Endothelial cell of umbilical vein (primary cell): ENCODE results near the gene GNAQ. TPM values are rescaled to one million over a fixed set of nuclear protein-coding genes. Genes with fewer than 3 reads are reported as not detected.

Source experiments
- BruUV-seq: library from RNA; stranded (reverse); fragments of 400-500 nt; replicated peaks from 2 replicates; lab custom pipeline; 2021; lab: Mats Ljungman, UMichigan
- CTCF ChIA-PET: fragments of 300-600, 350-600 bp; sonication (Branson Sonifier 250); formaldehyde crosslinking; loops from one replicate; lab custom pipeline; 2021; ENCODE audit warnings: antibody characterized with exemption, inconsistent platforms; lab: Charles Lee
- POLR2A ChIA-PET: fragments of 300-600, 350-600 bp; sonication (Branson Sonifier 250); formaldehyde crosslinking; loops from one replicate; lab custom pipeline; 2021; ENCODE audit warnings: antibody characterized with exemption, inconsistent platforms; lab: Charles Lee
- DNase-seq: peaks from one replicate; pipeline ENCODE4 v3.0.0-alpha.2; 2011; ENCODE audit warnings: low read depth, low spot score
- FAIRE-seq: peaks from 2 replicates; lab custom pipeline; 2011; peaks lifted over from hg19 to GRCh38; lab: Jason Lieb, UNC
- H2AFZ ChIP-seq: 2 replicates; pipeline ENCODE4 v1.6.0; 2012; ENCODE audit warnings: low read depth, low read length, control low read depth, inconsistent platforms
- H3K27ac ChIP-seq: 2 replicates; pipeline ENCODE4 v1.5.1; 2011; ENCODE audit warnings: low read depth, mild to moderate bottlenecking, control low read depth, low read length, moderate library complexity; ENCODE audit not compliant: insufficient read depth
- H3K27me3 ChIP-seq, 2 experiments: 2 replicates each; pipeline versions ENCODE4 v1.6.0 to v1.6.1; 2011; ENCODE audit warnings: low read length in 2 of 2, mixed read lengths in 1 of 2; ENCODE audit not compliant: control insufficient read depth in 2 of 2, insufficient read depth in 2 of 2
- H3K36me3 ChIP-seq, 2 experiments: 2 replicates in 1 of 2; 3 replicates in 1 of 2; pipeline ENCODE4 v1.5.1; 2011; ENCODE audit warnings: low read length in 2 of 2, mild to moderate bottlenecking in 1 of 2, moderate library complexity in 1 of 2; ENCODE audit not compliant: control insufficient read depth in 2 of 2, insufficient read depth in 2 of 2; ENCODE audit errors: extremely low read depth in 1 of 2
- H3K4me1 ChIP-seq: 3 replicates; pipeline ENCODE4 v1.5.1; 2011; ENCODE audit warnings: mild to moderate bottlenecking, low read length; ENCODE audit not compliant: control insufficient read depth, insufficient read depth; ENCODE audit errors: extremely low read depth
- H3K4me2 ChIP-seq: 2 replicates; pipeline ENCODE4 v1.6.1; 2011; ENCODE audit warnings: low read length, control low read depth, mixed read lengths; ENCODE audit not compliant: insufficient read depth
- H3K4me3 ChIP-seq, 3 experiments: fragments of 200-600 bp in 1 of 3; sonication (generic), shearing (Covaris generic) in 1 of 3; replicated peaks in 1 of 3; 2 replicates each; pipeline ENCODE4 v1.5.1; 2011 to 2016; ENCODE audit warnings: control low read depth in 3 of 3, low read length in 3 of 3, mild to moderate bottlenecking in 2 of 3, inconsistent platforms in 1 of 3, low read depth in 1 of 3, moderate library complexity in 1 of 3; ENCODE audit not compliant: insufficient read depth in 1 of 3
- H3K79me2 ChIP-seq: 2 replicates; pipeline ENCODE4 v1.6.0; 2012; ENCODE audit warnings: low read length, inconsistent platforms; ENCODE audit not compliant: control insufficient read depth, insufficient read depth
- H3K9ac ChIP-seq: replicated peaks from 2 replicates; pipeline ENCODE3; 2011; ENCODE audit warnings: low read length, control low read depth; ENCODE audit not compliant: insufficient read depth; ENCODE audit errors: extremely low read depth
- H3K9me1 ChIP-seq: replicated peaks from 3 replicates; pipeline ENCODE4 v1.6.0; 2011; ENCODE audit warnings: mild to moderate bottlenecking, low read length; ENCODE audit not compliant: control insufficient read depth, insufficient read depth; ENCODE audit errors: extremely low read depth
- H3K9me3 ChIP-seq: replicated peaks from 2 replicates; pipeline ENCODE4 v1.5.1; 2012; ENCODE audit warnings: low read length, inconsistent platforms; ENCODE audit not compliant: control insufficient read depth, insufficient read depth
- H4K20me1 ChIP-seq: replicated peaks from 2 replicates; pipeline ENCODE3; 2011; ENCODE audit warnings: mild to moderate bottlenecking, low read length; ENCODE audit not compliant: control insufficient read depth, insufficient read depth; ENCODE audit errors: extremely low read depth
- EZH2 ChIP-seq: IDR thresholded peaks from 2 replicates; pipeline ENCODE4 v1.6.1; 2012; ENCODE audit warnings: borderline replicate concordance, low read depth, mild to moderate bottlenecking, moderate library complexity, low read length, inconsistent platforms; ENCODE audit not compliant: severe bottlenecking
- JUN ChIP-seq: IDR thresholded peaks from 2 replicates; pipeline ENCODE4 v1.6.1; 2011; ENCODE audit warnings: borderline replicate concordance, low read depth; ENCODE audit not compliant: insufficient read length, insufficient read depth
- MAX ChIP-seq: IDR thresholded peaks from 2 replicates; pipeline ENCODE4 v1.6.1; 2011; ENCODE audit not compliant: insufficient read depth, insufficient read length
- MYC ChIP-seq: IDR thresholded peaks from one replicate; pipeline ENCODE4 v1.6.1; 2011; ENCODE audit warnings: mild to moderate bottlenecking, low read depth, low read length
- POLR2A ChIP-seq: IDR thresholded peaks from 2 replicates; pipeline ENCODE4 v1.6.1; 2012; ENCODE audit warnings: low read depth, mild to moderate bottlenecking, control low read depth, low read length
- POLR2AphosphoS5 ChIP-seq: IDR thresholded peaks from 2 replicates; pipeline ENCODE4 v1.6.1; 2012; ENCODE audit warnings: low read depth, mild to moderate bottlenecking, control low read depth, low read length, moderate library complexity; ENCODE audit not compliant: insufficient read depth
- dilution Hi-C: fragments of 300-500 bp; cut with MboI; formaldehyde crosslinking; loops from one replicate; pipeline ENCODE4 v1.15.0; 2019; ENCODE audit warnings: low sequenced_read_pairs; ENCODE audit not compliant: extremely low pct_ligation_motif_present
- intact Hi-C: fragments of 100-400 bp; cut with micrococcal nuclease; formaldehyde crosslinking; loops from one replicate; pipeline ENCODE4 v1.10.0; 2022
- polyA plus RNA-seq, 4 experiments: library from polyadenylated mRNA; depleted of rRNA in 3 of 4; stranded (reverse) in 3 of 4; unstranded in 1 of 4; fragments of >200 nt; gene quantifications; 2 replicates each; pipeline versions ENCODE4 v1.2.1 to v1.2.3, GENCODE V29; 2011 to 2012; ENCODE audit warnings: missing spikeins in 1 of 4
- total RNA-seq: library from RNA; stranded (reverse); gene quantifications from 2 replicates; pipeline ENCODE4 v1.2.3, GENCODE V29; 2021

Gene GNAQ
- total and polyA plus RNA-seq, 2 donors (not counting 3 experiments of a cell fraction or from before 2014, with no cell fraction given): 26.1 to 67.3 TPM

DNA sequence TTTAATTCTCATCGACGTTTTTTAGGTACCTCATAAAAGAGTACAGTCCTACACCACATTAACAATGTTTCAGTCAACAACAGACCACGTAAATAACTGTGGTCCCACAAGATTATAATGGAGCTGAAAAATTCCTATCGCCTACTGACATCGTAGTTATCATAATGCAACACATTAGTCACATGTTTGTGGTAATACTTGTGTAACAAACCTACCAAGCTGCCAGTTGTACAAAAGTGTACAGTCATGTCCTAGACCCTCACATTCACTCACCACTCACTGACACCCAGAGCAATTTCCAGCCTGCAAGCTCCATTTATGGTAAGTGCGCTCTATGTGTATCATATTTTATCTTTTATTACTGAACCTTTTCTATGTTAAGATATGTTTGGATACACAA is 16.8 kb downstream of the GNAQ start:
- Histone ChIP-seq H3K4me1 (peaks cover 21% of the 10 kb centered on the region), H3K27ac (no peak overlapping the region), H3K27me3 (no peaks in the 10 kb centered on the region), H3K9me1 (no peaks in the 10 kb centered on the region), H3K9ac (no peak overlapping the region), H3K9me3 (no peaks in the 10 kb centered on the region), H3K4me3 (no peak overlapping the region), H3K36me3 (no peaks in the 10 kb centered on the region), H3K4me2 (no peak overlapping the region), H2AFZ (no peak overlapping the region), H4K20me1 (peaks cover 17% of the 10 kb centered on the region), H3K79me2 (peaks cover 86% of the 10 kb centered on the region)
- TF ChIP-seq POLR2A (no peak), JUN (no peak), POLR2AphosphoS5 (no peak), MYC (no peak)
- ChIA-PET CTCF (interaction anchor here (1.0 to 1.6 kb wide), 2 partner anchors 10 to 11 kb away, joined by 3 to 7 read pairs; no protein-coding TSS in a partner anchor), POLR2A (no interaction called here)
- dilution Hi-C loops (no loop called here), intact Hi-C loops (no loop called here)
- BruUV-seq: no TSS peak
- no peak for DNase-seq
- no peak for FAIRE-seq

DNA sequence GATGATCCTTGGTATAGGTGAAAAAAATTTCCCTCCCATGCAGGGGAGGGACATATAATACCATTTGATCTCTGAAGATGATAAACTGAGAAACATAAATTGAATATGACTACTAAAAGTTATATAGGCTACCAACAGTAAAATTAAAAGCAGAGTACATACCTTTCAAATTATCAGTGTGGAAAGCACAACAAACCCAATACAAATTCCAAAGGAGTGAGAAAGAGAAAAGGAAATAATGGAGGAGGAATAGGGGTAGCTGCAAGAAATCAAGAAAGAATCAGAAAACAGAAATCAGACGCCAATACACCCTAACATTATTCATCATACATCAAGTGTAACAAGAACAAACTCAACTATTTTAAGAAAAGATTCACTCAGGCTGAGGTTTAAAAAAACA is 17.7 kb downstream of the GNAQ start:
- Histone ChIP-seq H3K36me3 (no peaks in the 10 kb centered on the region), H3K4me2 (no peak overlapping the region), H3K27me3 (no peaks in the 10 kb centered on the region), H3K4me3 (no peak overlapping the region), H3K79me2 (peaks cover 88% of the 10 kb centered on the region), H2AFZ (no peak overlapping the region), H3K9me3 (no peaks in the 10 kb centered on the region), H3K27ac (no peak overlapping the region), H4K20me1 (peaks cover 18% of the 10 kb centered on the region), H3K9me1 (no peaks in the 10 kb centered on the region), H3K9ac (no peak overlapping the region), H3K4me1 (peaks cover 21% of the 10 kb centered on the region)
- no peak for DNase-seq
- intact Hi-C loops (no loop called here), dilution Hi-C loops (no loop called here)
- no peak for FAIRE-seq
- no TSS peak for BruUV-seq
- TF ChIP-seq MAX (no peak), JUN (no peak), EZH2 (no peak)
- ChIA-PET CTCF (interaction anchor here (1.6 kb wide), 1 partner anchor 10 kb away, joined by 7 read pairs; no protein-coding TSS in a partner anchor), POLR2A (no interaction called here)
